Kidney epithelial cell (primary cell): Measurements from ENCODE around the gene NSDHL. TPM values are rescaled to one million over a fixed set of nuclear protein-coding genes. Genes with fewer than 3 reads are reported as not detected.
A peak's percentile ranks its signal among the peaks of the same experiment; 100 is the strongest.

ENCODE experiments used
- DNase-seq: peaks from one replicate; pipeline ENCODE4 v3.0.0-alpha.2; 2010; ENCODE audit warnings: low read depth
- H3K27me3 ChIP-seq: 2 replicates; pipeline ENCODE4 v1.6.0; 2011; ENCODE audit warnings: low read length; ENCODE audit not compliant: control insufficient read depth, insufficient read depth
- H3K36me3 ChIP-seq: 2 replicates; pipeline ENCODE4 v1.5.1; 2011; ENCODE audit warnings: low read length; ENCODE audit not compliant: control insufficient read depth, insufficient read depth
- H3K4me3 ChIP-seq: 2 replicates; pipeline ENCODE4 v1.5.1; 2011; ENCODE audit warnings: low read depth, mild to moderate bottlenecking, control low read depth, low read length
- CTCF ChIP-seq: IDR thresholded peaks from 2 replicates; pipeline ENCODE4 v1.5.1; 2011; ENCODE audit warnings: mild to moderate bottlenecking, moderate library complexity, low read length, control low read depth, inconsistent platforms; ENCODE audit not compliant: insufficient read depth, poor library complexity, severe bottlenecking
- total RNA-seq: library from RNA; depleted of rRNA; stranded (reverse); fragments of >200 nt; gene quantifications from 2 replicates; pipeline ENCODE4 v1.2.3, GENCODE V29; 2015

NSDHL gene
- total RNA-seq, 1 donor from 2014 or later, result 31.3 TPM

DNA sequence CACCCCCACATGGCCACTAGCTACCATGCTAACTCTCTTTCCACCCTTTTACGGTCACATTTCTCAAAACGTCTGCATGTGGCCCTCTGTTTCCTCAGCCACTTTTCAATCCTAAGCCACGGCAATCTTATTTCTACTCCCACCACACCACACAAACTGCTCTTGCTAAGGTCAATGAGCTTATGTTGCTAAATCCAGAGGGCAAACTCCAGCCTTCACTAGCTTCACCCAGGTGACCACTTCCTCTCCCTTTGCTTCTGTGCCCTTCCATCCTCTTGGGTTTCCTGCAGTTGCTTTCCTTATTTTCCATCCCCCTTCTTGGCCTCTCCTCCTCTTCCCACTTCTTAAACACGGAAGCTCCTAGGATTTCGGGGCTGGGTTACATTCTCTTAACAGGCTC, 16.8 kb upstream of the NSDHL start:
- H3K27me3 ChIP-seq, result no peaks in the 10 kb centered on the region
- H3K36me3 ChIP-seq, result no peaks in the 10 kb centered on the region
- no peak overlapping the region for H3K4me3 ChIP-seq
- DNase-seq, result no peak
- no peak for TF ChIP-seq CTCF

DNA sequence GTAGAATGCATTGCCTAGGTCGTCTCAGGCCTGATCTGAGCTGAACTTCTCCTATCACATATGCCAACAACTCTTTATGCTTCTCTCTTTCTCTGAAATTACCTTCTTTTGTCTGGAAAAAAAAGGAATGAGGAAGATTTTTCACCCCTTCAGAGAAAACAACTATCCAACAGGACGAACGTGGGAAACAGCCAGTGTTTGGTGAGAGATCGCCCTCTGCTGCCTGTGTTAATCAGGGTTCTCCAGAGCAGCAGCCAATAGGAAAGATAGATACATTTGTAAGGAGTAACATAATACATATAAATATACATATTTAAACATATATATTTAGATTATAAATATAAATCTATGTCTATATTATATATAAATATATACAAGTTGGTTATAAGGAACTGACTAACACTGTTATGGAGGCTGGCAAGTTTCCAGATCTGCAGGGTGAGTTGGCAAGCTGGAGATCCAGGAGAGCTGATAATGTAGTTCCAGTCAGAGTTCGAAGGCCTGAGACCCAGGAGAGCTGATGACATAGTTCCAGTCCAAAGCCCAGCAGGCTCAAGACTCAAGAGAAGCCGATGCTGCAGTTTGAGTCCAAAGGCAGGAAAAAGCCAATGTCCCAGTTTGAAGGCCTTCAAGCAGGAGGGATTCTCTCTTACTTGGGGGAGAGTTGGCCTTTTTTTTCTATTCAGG, 13.6 kb upstream of the NSDHL start:
- no peak for DNase-seq
- peak; percentile 57 for TF ChIP-seq CTCF
- Histone ChIP-seq H3K36me3 (no peaks in the 10 kb centered on the region), H3K27me3 (no peaks in the 10 kb centered on the region), H3K4me3 (no peak overlapping the region)

DNA sequence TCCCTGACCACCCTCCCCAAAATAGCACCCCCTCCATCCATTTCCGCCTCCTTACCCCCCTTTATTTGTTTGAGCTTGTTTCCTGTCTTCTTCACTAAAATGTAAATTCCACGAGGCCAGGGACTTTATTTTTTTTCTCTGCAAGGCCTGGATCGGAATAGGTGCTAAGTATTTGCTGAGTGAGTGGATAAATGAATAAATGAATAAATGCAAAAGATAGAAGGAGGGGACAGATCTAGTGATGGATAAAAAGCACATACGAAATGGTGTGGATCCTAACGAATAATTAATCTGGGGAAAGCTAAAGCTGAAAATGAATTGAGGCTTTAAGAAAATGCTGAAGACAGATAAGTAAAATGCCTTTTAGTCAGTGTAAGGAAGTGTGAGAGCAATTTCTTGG, 12.5 kb upstream of the NSDHL start:
- H3K4me3 ChIP-seq, result no peak overlapping the region
- no peaks in the 10 kb centered on the region for H3K27me3 ChIP-seq
- DNase-seq, result no peak
- no peak for TF ChIP-seq CTCF
- no peaks in the 10 kb centered on the region for H3K36me3 ChIP-seq

- Histone ChIP-seq H3K4me3 (no peak overlapping the region), H3K27me3 (no peaks in the 10 kb centered on the region), H3K36me3 (no peaks in the 10 kb centered on the region)
- DNase-seq, result no peak
- TF ChIP-seq CTCF, result no peak
These were observed 11.6 kb upstream of the NSDHL start for GRCh38 chrX:152819266-152819665.

DNA sequence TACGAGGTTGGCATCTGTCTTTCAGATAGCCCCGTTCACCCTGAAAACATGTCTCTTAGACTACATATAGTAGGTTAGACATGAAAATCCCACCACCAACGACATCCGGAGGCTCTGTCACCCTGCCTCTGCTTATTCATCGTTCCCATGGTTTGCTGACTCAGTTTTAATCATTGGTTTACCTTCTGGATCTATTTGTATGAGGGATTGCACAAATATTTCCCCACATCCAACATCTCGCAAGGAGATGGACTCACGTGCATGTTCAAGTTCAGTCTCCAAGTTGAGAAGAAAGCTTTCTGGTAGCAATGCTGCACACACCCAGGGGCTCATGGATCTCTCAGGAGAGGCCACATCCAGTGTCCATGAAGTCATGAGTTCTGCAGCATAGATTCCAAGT, 11.1 kb upstream of the NSDHL start:
- Histone ChIP-seq H3K4me3 (no peak overlapping the region), H3K36me3 (no peaks in the 10 kb centered on the region), H3K27me3 (no peaks in the 10 kb centered on the region)
- no peak for DNase-seq
- no peak for TF ChIP-seq CTCF

GRCh38 chrX:152821145-152821765, 9.6 kb upstream of the NSDHL start:
- TF ChIP-seq CTCF, result peak; percentile 58
- no peak for DNase-seq
- no peaks in the 10 kb centered on the region for H3K36me3 ChIP-seq

More at GRCh38 chrX:152821145-152821765, 9.6 kb upstream of the NSDHL start:
- Histone ChIP-seq H3K4me3 (no peak overlapping the region), H3K27me3 (no peaks in the 10 kb centered on the region)
